PC-9 (cell line): ENCODE data around the gene VAV3. TPM values are rescaled to one million over a fixed set of nuclear protein-coding genes. Genes with fewer than 3 reads are reported as not detected.

Experiments used
- BruUV-seq: library from RNA; stranded (reverse); fragments of 400-500 nt; replicated peaks from 2 replicates; lab custom pipeline; 2021; lab: Mats Ljungman, UMichigan
- CTCF ChIA-PET: fragments of 300-600 bp; sonication (Branson Sonifier 250); formaldehyde crosslinking; loops from one replicate; lab custom pipeline; 2022; ENCODE audit warnings: antibody characterized with exemption; lab: Charles Lee
- POLR2A ChIA-PET: fragments of 300-600 bp; sonication (Branson Sonifier 250); formaldehyde crosslinking; loops from one replicate; lab custom pipeline; 2022; ENCODE audit warnings: antibody characterized with exemption; ENCODE audit not compliant: unreplicated experiment; lab: Charles Lee
- DNase-seq, 2 experiments: peaks; one replicate each; pipeline versions ENCODE4 v3.0.0 to v3.0.0-alpha.2; 2015 to 2022; ENCODE audit warnings: mixed read lengths in 1 of 2
- H2AFZ ChIP-seq: fragments of 200-600 bp; sonication (generic); 2 replicates; pipeline ENCODE4 v1.8.1; 2017; ENCODE audit warnings: antibody characterized with exemption
- H3F3A ChIP-seq: fragments of 200-600 bp; sonication (generic); 2 replicates; pipeline ENCODE4 v1.8.1; 2017; ENCODE audit warnings: antibody characterized with exemption, mild to moderate bottlenecking, low read depth; ENCODE audit not compliant: insufficient read depth
- H3K27ac ChIP-seq: fragments of 200-600 bp; sonication (generic); 2 replicates; pipeline ENCODE4 v1.6.1; 2016; ENCODE audit warnings: mixed run types
- H3K27me3 ChIP-seq: fragments of 200-600 bp; sonication (generic); 2 replicates; pipeline ENCODE4 v1.6.1; 2016; ENCODE audit warnings: low read depth, mixed run types; ENCODE audit not compliant: insufficient read depth
- H3K36me3 ChIP-seq: fragments of 200-600 bp; sonication (generic); 2 replicates; pipeline ENCODE4 v1.6.1; 2016; ENCODE audit warnings: low read depth, mixed run types
- H3K4me1 ChIP-seq: fragments of 200-600 bp; sonication (generic); replicated peaks from 2 replicates; pipeline ENCODE4 v1.6.1; 2016; ENCODE audit warnings: mixed run types; ENCODE audit not compliant: insufficient read depth
- H3K4me2 ChIP-seq: fragments of 200-600 bp; sonication (generic); 2 replicates; pipeline ENCODE4 v1.6.1; 2017; ENCODE audit warnings: mixed run types
- H3K4me3 ChIP-seq: fragments of 200-600 bp; sonication (generic); 2 replicates; pipeline ENCODE4 v1.6.1; 2016; ENCODE audit warnings: mixed run types
- H3K79me2 ChIP-seq: fragments of 200-600 bp; sonication (generic); 2 replicates; pipeline ENCODE4 v1.6.1; 2017; ENCODE audit warnings: low read depth, mixed run types
- H3K9me2 ChIP-seq: fragments of 200-600 bp; sonication (generic); 2 replicates; pipeline ENCODE4 v1.8.1; 2017; ENCODE audit warnings: mild to moderate bottlenecking; ENCODE audit not compliant: insufficient read depth
- H3K9me3 ChIP-seq: fragments of 200-600 bp; sonication (generic); 2 replicates; pipeline ENCODE4 v1.8.1; 2016; ENCODE audit warnings: low read depth; ENCODE audit not compliant: insufficient read depth
- H4K20me1 ChIP-seq: fragments of 200-600 bp; sonication (generic); 2 replicates; pipeline ENCODE4 v1.8.1; 2017; ENCODE audit not compliant: insufficient read depth
- EZH2 ChIP-seq: fragments of 200-600 bp; sonication (generic); IDR thresholded peaks from 2 replicates; pipeline ENCODE4 v1.8.0; 2017; ENCODE audit warnings: antibody characterized with exemption, low read depth
- intact Hi-C: fragments of 100-400 bp; cut with micrococcal nuclease; formaldehyde crosslinking; loops from one replicate; pipeline ENCODE4 v1.10.0; 2022; ENCODE audit not compliant: unreplicated experiment
- total RNA-seq: library from RNA; stranded (reverse); gene quantifications from 2 replicates; pipeline ENCODE4 v1.2.3, GENCODE V29; 2021
- TF ChIP-seq, protein P1 (sequence below): fragments of 200-600 bp; sonication (generic); conservative IDR thresholded peaks from 2 replicates; pipeline ENCODE4 v1.6.1; 2017; ENCODE audit warnings: mixed run types, antibody characterized with exemption, mild to moderate bottlenecking, moderate library complexity

Gene VAV3
- total RNA-seq, 1 experiment from 2014 or later, result 1.7 TPM

GRCh38 chr1:107526524-107527198, 438.3 kb downstream of the VAV3 start:
- no peaks in the 10 kb centered on the region for H3K36me3 ChIP-seq
- no peaks in the 10 kb centered on the region for H3F3A ChIP-seq
- no peak for DNase-seq
- POLR2A ChIA-PET, result no interaction called here
- H3K4me3 ChIP-seq, result no peak overlapping the region
- CTCF ChIA-PET, result no interaction called here
- H3K4me2 ChIP-seq, result no peak overlapping the region
- H3K79me2 ChIP-seq, result no peaks in the 10 kb centered on the region
- H4K20me1 ChIP-seq, result no peaks in the 10 kb centered on the region
- BruUV-seq, result no TSS peak
- H3K4me1 ChIP-seq, result no peaks in the 10 kb centered on the region
- no peaks in the 10 kb centered on the region for H3K9me2 ChIP-seq
- H3K27me3 ChIP-seq, result no peaks in the 10 kb centered on the region
- no peak overlapping the region for H2AFZ ChIP-seq
- no peak overlapping the region for H3K27ac ChIP-seq
- intact Hi-C loops, result loop anchor here (5.0 to 10.0 kb wide), 2 partner anchors 92 to 221 kb away; no protein-coding TSS in a partner anchor
- no peaks in the 10 kb centered on the region for H3K9me3 ChIP-seq
- TF ChIP-seq, protein P1, sequence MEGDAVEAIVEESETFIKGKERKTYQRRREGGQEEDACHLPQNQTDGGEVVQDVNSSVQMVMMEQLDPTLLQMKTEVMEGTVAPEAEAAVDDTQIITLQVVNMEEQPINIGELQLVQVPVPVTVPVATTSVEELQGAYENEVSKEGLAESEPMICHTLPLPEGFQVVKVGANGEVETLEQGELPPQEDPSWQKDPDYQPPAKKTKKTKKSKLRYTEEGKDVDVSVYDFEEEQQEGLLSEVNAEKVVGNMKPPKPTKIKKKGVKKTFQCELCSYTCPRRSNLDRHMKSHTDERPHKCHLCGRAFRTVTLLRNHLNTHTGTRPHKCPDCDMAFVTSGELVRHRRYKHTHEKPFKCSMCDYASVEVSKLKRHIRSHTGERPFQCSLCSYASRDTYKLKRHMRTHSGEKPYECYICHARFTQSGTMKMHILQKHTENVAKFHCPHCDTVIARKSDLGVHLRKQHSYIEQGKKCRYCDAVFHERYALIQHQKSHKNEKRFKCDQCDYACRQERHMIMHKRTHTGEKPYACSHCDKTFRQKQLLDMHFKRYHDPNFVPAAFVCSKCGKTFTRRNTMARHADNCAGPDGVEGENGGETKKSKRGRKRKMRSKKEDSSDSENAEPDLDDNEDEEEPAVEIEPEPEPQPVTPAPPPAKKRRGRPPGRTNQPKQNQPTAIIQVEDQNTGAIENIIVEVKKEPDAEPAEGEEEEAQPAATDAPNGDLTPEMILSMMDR, result no peak
- TF ChIP-seq EZH2, result no peak

- H3F3A ChIP-seq, result no peaks in the 10 kb centered on the region
- no peak for TF ChIP-seq EZH2
- TF ChIP-seq, protein P1, result no peak
- no peak overlapping the region for H3K4me3 ChIP-seq
- no peaks in the 10 kb centered on the region for H3K27me3 ChIP-seq
- H3K27ac ChIP-seq, result no peak overlapping the region
- no peaks in the 10 kb centered on the region for H3K79me2 ChIP-seq
- no peaks in the 10 kb centered on the region for H3K36me3 ChIP-seq
- no peak overlapping the region for H3K4me2 ChIP-seq
- no peak for DNase-seq
- intact Hi-C loops, result loop anchor here (5.0 to 10.0 kb wide), 2 partner anchors 91 to 221 kb away; no protein-coding TSS in a partner anchor
- ChIA-PET POLR2A (no interaction called here), CTCF (no interaction called here)
- H3K9me3 ChIP-seq, result no peaks in the 10 kb centered on the region
- no peak overlapping the region for H2AFZ ChIP-seq
- H4K20me1 ChIP-seq, result no peaks in the 10 kb centered on the region
- no peaks in the 10 kb centered on the region for H3K9me2 ChIP-seq
- no peaks in the 10 kb centered on the region for H3K4me1 ChIP-seq
- BruUV-seq, result no TSS peak
These were observed 439.0 kb downstream of the VAV3 start for GRCh38 chr1:107525961-107526360.

GRCh38 chr1:107525145-107525544, 439.8 kb downstream of the VAV3 start:
- intact Hi-C loops, result loop anchor here (5.0 to 10.0 kb wide), 2 partner anchors 90 to 222 kb away; no protein-coding TSS in a partner anchor
- POLR2A ChIA-PET, result no interaction called here
- H3K4me1 ChIP-seq, result no peaks in the 10 kb centered on the region
- H3K9me3 ChIP-seq, result no peaks in the 10 kb centered on the region
- no peak overlapping the region for H3K27ac ChIP-seq
- no peak overlapping the region for H3K4me3 ChIP-seq
- DNase-seq, result no peak
- CTCF ChIA-PET, result no interaction called here
- no peaks in the 10 kb centered on the region for H3K27me3 ChIP-seq
- H3K79me2 ChIP-seq, result no peaks in the 10 kb centered on the region
- H3F3A ChIP-seq, result no peaks in the 10 kb centered on the region
- no peak overlapping the region for H2AFZ ChIP-seq
- no peaks in the 10 kb centered on the region for H4K20me1 ChIP-seq
- TF ChIP-seq, protein P1, result no peak
- no peak for TF ChIP-seq EZH2
- no peak overlapping the region for H3K4me2 ChIP-seq
- no peaks in the 10 kb centered on the region for H3K9me2 ChIP-seq
- no TSS peak for BruUV-seq
- H3K36me3 ChIP-seq, result no peaks in the 10 kb centered on the region
